NCI-H2227 (cell line): Measurements from ENCODE around the gene OR2T12.
"Not testable (repeated sequence)": the region's sequence is repeated elsewhere in the genome, so short reads cannot be mapped to it uniquely, and the experiment has no call there.

ENCODE experiments used
- DNase-seq: peaks from one replicate; lab custom pipeline; 2025; ENCODE audit not compliant: unreplicated experiment; lab: John Stamatoyannopoulos, UW

OR2T12 gene, protein sequence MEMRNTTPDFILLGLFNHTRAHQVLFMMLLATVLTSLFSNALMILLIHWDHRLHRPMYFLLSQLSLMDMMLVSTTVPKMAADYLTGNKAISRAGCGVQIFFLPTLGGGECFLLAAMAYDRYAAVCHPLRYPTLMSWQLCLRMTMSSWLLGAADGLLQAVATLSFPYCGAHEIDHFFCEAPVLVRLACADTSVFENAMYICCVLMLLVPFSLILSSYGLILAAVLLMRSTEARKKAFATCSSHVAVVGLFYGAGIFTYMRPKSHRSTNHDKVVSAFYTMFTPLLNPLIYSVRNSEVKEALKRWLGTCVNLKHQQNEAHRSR

DNA sequence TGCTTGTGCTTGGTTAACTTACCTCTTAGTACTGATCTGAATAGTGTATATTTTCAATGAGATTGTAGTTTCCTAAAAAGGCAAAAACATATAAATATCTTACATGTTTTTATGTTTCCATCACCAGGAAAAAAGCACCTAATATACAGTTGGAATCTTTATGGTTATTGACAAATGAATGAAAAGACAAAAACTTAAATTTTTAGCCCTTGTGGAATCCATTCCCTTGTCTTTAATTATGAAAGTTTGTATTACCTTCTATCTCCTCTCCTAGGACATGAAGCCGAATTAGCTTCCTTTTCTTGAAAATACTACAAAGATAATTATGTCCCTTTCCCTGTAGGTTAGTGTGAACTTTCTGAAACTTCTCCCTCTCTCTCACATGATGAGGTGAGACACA, at the start of gene OR2T12:
OR2T12 (minus strand) TSS at position 101 of the 400 bp plus-strand sequence. CDS start 7,846 bp downstream, outside the sequence.
- no peak for DNase-seq

DNA sequence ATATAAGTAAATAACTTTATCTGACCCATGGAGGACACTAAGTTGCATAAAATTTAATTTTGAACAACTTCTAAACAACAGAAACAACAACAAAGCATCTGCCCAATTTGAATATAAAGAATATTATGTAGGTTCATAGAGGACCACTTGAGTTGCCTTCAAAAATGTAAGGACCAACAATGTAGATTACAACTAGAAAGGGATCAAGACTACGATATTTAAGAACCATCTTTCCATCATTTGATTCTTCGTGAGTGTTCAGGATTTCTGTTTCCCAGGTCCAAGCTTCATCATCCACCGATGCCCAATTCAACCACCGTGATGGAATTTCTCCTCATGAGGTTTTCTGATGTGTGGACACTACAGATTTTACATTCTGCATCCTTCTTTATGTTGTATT, 45.3 kb upstream of the OR2T12 start, which contains the start of gene OR14C36:
OR14C36 (plus strand) TSS at position 301 of the 400 bp plus-strand sequence; CDS start at position 301, 0 bp downstream.
- DNase-seq: no peak

DNA sequence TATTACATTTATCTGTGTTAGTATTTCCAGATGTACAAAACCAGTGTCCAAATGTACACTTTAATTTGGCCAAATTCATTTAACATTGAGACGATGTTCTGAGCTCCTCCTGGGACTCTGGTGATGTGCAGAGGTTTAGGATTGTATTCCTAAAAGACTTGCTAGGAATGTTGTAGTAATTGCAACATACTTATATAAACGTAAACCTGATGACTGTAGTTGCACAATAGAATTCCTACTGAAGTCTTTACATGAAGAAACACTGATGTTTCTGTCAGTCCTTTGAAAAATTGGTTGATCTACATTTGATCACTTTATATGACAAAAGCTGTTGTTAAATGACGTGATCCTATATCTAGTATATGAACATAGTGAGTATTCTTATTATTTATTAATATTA, 40.2 kb upstream of the OR2T12 start:
- no peak for DNase-seq

DNA sequence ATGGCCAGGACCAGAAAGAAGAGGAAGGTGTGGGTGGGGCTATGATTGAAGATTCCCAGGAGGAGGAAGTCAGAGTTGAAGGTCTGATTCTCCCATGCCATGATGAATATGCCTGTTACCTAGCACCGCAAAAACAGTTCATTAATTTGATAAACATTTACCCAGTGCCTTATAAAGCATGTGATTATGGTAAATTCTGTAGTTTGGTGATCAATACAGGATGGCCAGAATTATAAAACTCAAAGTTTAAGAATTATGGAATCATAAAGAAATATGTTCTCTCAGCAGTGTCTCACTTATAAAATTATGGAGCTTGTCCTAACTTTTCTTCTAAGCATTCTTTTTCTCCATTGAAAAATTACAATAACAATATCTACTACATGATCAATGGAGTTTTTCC, 21.2 kb upstream of the OR2T12 start, which contains the start of gene OR2M7:
OR2M7 (minus strand) TSS at position 101 of the 400 bp plus-strand sequence; CDS start at position 101, 0 bp downstream.
- no peak for DNase-seq

DNA sequence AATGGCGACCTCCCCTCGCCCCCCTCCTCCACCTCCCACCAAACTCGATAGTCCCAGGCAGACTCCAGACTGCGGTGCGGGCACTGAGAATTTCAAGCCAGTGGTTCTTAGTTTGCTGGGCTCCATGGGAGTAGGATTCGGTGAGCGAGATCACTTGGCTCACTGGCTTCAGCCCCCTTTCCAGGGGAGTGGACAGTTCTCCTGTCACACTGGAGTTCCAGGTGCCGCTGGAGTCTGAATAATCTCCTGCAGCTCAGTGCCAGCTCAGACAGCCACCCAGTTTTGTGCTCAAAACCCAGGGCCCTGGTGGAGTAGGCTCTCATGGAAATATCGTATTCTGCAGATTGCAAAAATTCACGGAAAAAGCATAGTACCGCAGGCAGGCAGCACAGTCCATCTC, 13.6 kb upstream of the OR2T12 start:
- DNase-seq: no peak

DNA sequence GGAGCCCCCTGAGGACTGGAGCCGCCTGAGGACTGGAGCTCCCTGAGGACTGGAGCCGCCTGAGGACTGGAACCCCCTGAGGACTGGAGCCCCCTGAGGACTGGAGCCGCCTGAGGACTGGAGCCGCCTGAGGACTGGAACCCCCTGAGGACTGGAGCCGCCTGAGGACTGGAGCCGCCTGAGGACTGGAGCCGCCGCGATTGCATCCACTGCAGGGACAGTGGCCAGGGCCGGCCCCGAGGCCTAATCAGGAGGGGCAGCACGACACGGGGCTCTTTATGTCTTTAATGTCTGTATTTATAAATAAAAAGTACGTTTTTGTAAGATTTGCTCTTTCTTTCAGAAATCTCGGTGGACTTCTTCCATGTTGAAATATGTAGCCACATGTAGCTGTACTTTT, 3.5 kb upstream of the OR2T12 start:
- DNase-seq: not testable (repeated sequence)

DNA sequence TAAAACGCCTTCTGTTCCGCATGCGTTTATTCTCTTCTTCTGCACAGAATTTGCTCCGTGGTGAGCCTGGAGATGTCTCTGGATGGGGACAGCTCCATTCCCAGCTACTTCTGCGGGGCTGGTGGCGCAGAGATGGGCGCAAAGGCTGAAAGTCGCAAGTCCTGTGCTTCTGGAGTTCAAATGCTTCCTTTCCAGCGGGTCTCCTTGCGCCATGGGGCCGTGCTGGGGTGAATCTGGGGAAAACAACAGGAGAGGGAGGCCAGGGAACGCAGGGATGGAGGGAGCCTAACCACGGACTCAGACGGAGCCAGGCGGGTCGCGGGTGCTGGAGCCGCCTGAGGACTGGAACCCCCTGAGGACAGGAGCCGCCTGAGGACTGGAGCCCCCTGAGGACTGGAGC, 2.9 kb upstream of the OR2T12 start:
- DNase-seq: no peak

DNA sequence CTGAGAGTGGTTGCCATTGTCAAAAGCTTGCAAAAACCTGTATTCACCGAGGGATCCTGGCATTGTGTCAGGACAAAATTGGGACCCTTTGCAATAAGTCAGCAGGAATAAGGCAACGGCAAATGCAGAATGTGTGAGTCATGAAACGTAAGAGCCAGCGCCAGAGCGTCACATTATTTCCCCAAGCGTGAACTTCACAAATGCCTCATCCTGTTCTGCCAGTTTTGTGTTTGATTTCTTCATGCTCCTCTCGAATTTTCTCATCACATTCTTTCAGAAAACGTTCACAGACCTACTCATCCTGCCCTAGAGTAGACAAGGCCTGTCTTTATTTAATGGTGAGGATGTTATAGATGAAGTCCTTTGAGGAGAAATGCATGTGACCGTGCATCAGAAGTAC, 2.4 kb upstream of the OR2T12 start:
- not testable (repeated sequence) for DNase-seq

DNA sequence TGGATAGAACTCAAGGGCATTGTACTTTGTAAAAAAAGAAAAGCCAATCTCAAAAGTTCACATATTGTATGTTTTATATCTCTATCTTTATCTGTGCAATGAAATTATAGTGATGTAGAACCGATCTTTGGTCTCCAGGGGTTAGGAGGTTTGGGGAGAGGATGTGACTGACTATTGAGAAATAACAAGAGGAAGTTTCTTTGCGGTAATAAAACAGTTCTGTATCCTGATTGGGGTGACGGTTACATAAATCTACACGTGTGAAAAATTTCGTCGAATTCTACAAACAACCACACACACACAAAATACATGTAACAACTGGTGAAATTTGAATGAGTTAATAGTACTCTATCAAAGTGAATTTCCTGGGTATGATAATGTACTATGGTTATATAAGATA, 14.8 kb downstream of the OR2T12 start:
- no peak for DNase-seq

DNA sequence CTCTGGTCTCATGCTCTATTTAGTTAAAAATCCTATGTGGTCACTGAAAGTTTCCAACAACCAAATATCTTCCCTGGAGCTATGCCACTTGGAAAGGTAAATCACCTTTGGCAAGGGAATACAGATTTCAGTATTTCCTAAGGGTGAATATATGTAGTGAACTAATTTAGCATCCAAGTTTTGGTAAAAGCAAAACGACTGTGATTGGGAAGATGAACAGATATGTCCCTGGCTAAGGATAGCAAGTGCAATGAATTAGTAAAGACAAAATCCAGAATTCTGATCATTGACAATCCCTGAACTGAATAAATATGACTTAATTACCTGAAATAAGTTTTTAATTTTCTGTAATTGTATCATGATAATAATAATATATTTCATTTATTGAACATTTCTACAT, 25.3 kb downstream of the OR2T12 start, which contains the start of gene OR2T33:
OR2T33 (minus strand) TSS at position 101 of the 400 bp plus-strand sequence. CDS start 4,162 bp downstream, outside the sequence.
- DNase-seq: no peak

DNA sequence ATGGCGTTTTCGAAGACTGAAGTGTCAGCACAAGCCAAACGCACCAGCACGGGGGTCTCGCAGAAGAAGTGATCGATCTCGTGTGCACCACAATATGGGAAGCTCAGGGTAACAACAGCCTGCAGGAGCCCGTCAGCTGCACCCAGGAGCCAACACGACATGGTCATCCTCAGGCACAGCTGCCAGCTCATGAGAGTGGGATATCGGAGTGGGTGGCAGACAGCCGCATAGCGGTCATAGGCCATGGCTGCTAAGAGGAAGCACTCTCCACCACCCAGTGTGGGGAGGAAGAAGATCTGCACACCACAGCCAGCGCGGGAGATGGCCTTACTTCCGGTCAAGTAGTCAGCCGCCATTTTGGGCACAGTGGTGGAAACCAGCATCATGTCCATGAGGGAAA, 30.0 kb downstream of the OR2T12 start:
- not testable (repeated sequence) for DNase-seq

DNA sequence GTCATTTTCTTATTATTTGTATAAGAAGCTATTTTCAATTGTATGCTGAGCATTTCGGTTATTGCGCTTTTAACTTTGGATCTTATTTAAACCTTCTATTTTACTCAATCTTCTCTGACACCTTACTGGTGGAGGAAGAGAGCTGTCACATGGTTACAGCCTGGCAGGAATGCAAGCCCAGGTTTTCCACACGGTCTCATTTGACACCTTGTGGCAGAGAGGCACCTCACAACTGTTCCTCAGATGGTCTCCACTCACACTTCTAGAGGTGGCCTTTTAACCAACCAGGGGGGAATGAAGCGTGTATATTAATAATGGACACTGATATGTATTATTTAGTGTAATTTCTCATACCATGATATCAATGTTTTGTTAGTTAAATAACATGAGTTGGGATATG, 35.0 kb downstream of the OR2T12 start:
- DNase-seq: no peak

DNA sequence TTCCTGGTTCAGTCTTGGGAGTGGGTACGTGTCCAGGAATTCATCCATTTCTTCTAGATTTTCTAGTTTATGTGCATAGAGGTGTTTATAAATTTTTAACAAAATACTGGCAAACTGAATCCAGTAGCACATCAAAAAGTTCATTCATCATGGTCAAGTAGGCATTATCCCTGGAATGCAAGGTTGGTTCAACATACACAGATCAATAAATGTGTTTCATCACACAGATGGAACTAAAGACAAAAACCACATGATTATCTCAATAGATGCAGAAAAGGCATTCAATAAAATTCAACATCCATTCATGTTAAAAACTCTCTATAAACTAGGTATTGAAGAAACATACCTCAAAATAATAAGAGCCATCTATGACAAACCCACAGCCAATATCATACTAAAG, 43.9 kb downstream of the OR2T12 start:
- not testable (repeated sequence) for DNase-seq

DNA sequence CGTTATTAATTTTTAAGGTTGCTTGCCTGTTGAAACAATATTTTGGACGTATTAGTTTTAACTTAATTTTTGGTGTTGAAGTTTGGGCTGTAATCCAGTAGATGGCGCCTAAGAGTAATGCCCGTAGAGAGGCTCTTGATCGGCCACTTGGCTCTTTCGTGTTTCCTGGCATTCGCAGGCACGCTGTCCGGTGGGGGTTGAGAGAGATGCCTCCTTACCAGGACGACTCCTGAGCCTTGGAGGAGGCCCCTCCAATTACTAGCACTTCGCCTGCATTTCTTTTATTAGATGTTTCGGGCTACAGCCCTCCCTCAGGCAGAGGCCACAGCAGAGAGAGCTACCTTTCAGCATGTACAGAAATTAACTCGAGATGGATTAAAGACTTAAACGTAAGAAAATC, 60.0 kb downstream of the OR2T12 start:
- no peak for DNase-seq
